Right lobe of liver (tissue), 6 donors: ENCODE data around the gene PGBD1. TPM values are rescaled to one million over a fixed set of nuclear protein-coding genes. Genes with fewer than 3 reads are reported as not detected.

ENCODE experiments used
- ATAC-seq, 4 donors: fragments of 200-7000 bp; cut with Tn5 transposase; one replicate each; pipeline ENCODE4 v1.9.1; 2020; ENCODE audit warnings: mild to moderate bottlenecking in 4 of 4, moderate library complexity in 4 of 4
- DNase-seq, 3 donors: peaks; one replicate each; pipeline ENCODE4 v3.0.0-alpha.2; 2020
- H3K27ac ChIP-seq, 3 donors: fragments of 200-600 bp; one replicate each; pipeline ENCODE4 v1.8.0; 2022
- H3K27me3 ChIP-seq, 2 donors: fragments of 200-600 bp; one replicate each; pipeline ENCODE4 v1.8.0; 2022
- H3K36me3 ChIP-seq, 4 donors: fragments of 200-600 bp; sonication (generic) in 1 of 4; one replicate each; pipeline versions ENCODE4 v1.5.1 to v1.8.0; 2017 to 2022; ENCODE audit warnings: control low read depth in 1 of 4
- H3K4me1 ChIP-seq, 4 donors: fragments of 200-600 bp; sonication (generic) in 1 of 4; one replicate each; pipeline versions ENCODE4 v1.5.1 to v1.8.0; 2017 to 2022; ENCODE audit warnings: control low read depth in 1 of 4
- H3K4me3 ChIP-seq, 3 donors: fragments of 200-600 bp; one replicate each; pipeline ENCODE4 v1.8.0; 2022
- H3K9me3 ChIP-seq, 4 donors: fragments of 200-600 bp; sonication (generic) in 1 of 4; one replicate each; pipeline versions ENCODE4 v1.5.1 to v1.8.0; 2017 to 2022; ENCODE audit warnings: control low read depth in 1 of 4
- CTCF ChIP-seq, 4 donors: fragments of 200-600 bp in 3 of 4; fragments of 450-650 bp in 1 of 4; IDR thresholded peaks; one replicate each; pipeline versions ENCODE4 v1.5.1 to v1.8.0; 2016 to 2022; ENCODE audit warnings: antibody characterized with exemption in 4 of 4, mild to moderate bottlenecking in 2 of 4
- POLR2A ChIP-seq: fragments of 450-650 bp; IDR thresholded peaks from one replicate; pipeline ENCODE4 v1.6.1; 2017; ENCODE audit warnings: antibody characterized with exemption, mild to moderate bottlenecking
- WGBS: methylation state at CpG from one replicate; pipeline ENCODE4 v1.1.6; 2018; ENCODE audit warnings: low coverage, low lambda C conversion rate; ENCODE audit not compliant: insufficient coverage; ENCODE audit errors: missing lambda C conversion rate; 5-methylcytosine and 5-hydroxymethylcytosine counted together
- intact Hi-C, 2 donors: fragments of 100-400 bp; cut with DNase I; formaldehyde crosslinking; loops; one replicate each; pipeline versions ENCODE4 v1.11.2 to v1.14.1; 2022
- small RNA-seq, 2 experiments: library from RNA; depleted of rRNA; stranded (forward); fragments of <200 nt; gene quantifications; one replicate each; pipeline ENCODE3, GENCODE V24; 2016
- total RNA-seq, 6 experiments: library from RNA; depleted of rRNA in 2 of 6; stranded (reverse); fragments of >200 nt in 2 of 6; fragmentation: NEBNext Ultra II Directional in 3 of 6; extraction: Animal tissue kit (Norgen Biotek cat#: 25700) in 3 of 6; gene quantifications; one replicate each; pipeline versions ENCODE4 v1.1.0 to v1.2.4, GENCODE V29; 2016 to 2023
- donor health status: DM: no; HTN: yes; CAD: no.
- donor health status: DM: no; HTN: no; CAD: no.
- donor health status: DM: no; HTN: no; CAD: no.
- donor health status: DM: no; HTN: yes; CAD: no.
- donor health status: DM: no; HTN: yes; CAD: no.

Gene PGBD1
- total RNA-seq, 6 experiments from 2014 or later: 1.1 to 2.0 (median 1.3) TPM

- WGBS: 29% methylated on average over 2 of the region's 2 CpGs
- intact Hi-C loops: loop anchor here in 1 of 2 donors (10.0 kb wide), 1 partner anchor 226 kb away; the partner anchor contains the start of gene ZSCAN16
- DNase-seq: no peak
- Histone ChIP-seq H3K4me3 (peak overlapping the region in 2 of 3 donors; percentile 74 to 82), H3K4me1 (peaks cover 0 to 26% (median 5%) of the 10 kb centered on the region in 4 donors), H3K27ac (peak overlapping the region in 2 of 3 donors; percentile 51 to 66), H3K27me3 (no peaks in the 10 kb centered on the region), H3K9me3 (no peaks in the 10 kb centered on the region), H3K36me3 (no peaks in the 10 kb centered on the region)
- no peak for TF ChIP-seq CTCF (IDR thresholded peaks at IDR 0.05)
- no peak for TF ChIP-seq POLR2A
- peak in 3 of 4 donors; percentile 4 to 14 (median 13) for ATAC-seq
These were observed 69.7 kb downstream of the PGBD1 start for GRCh38 chr6:28351087-28351486.

- Histone ChIP-seq H3K27ac (peak overlapping the region in 1 of 3 donors; percentile 66), H3K27me3 (no peaks in the 10 kb centered on the region), H3K4me3 (no peak overlapping the region), H3K9me3 (no peaks in the 10 kb centered on the region), H3K36me3 (no peaks in the 10 kb centered on the region), H3K4me1 (peaks cover 0 to 29% (median 5%) of the 10 kb centered on the region in 4 donors)
- WGBS: 64% methylated on average over 2 of the region's 2 CpGs
- no peak for TF ChIP-seq CTCF (IDR thresholded peaks at IDR 0.05)
- TF ChIP-seq POLR2A: no peak
- no peak for ATAC-seq
- intact Hi-C loops: loop anchor here in 1 of 2 donors (10.0 kb wide), 1 partner anchor 227 kb away; the partner anchor contains the start of gene ZSCAN16
- no peak for DNase-seq
These were observed 70.1 kb downstream of the PGBD1 start for GRCh38 chr6:28351493-28351925.

Small RNA genes within 50 kb of the gene (small RNA-seq; reads per million reads assigned to genes)
- gene AL021997.1: 0 reads per million in 2 experiments
- 0 reads per million in 2 experiments for gene AL021997.2

Other genes starting within 250 kb of the PGBD1 start
- 1 to 10 TPM in 3 of 6 experiments, under 1 TPM in 3; 0.24 to 3.0 (median 0.95) TPM for gene ZNF165, start 201.0 kb upstream of the PGBD1 start, total RNA-seq
- 1 to 10 TPM; 1.5 to 2.0 (median 1.7) TPM for gene ZSCAN16, start 157.0 kb upstream of the PGBD1 start, total RNA-seq
- gene ZKSCAN8, start 139.7 kb upstream of the PGBD1 start, total RNA-seq: 1 to 10 TPM; 5.4 to 7.2 (median 6.8) TPM
- gene ZSCAN9, start 56.3 kb upstream of the PGBD1 start, total RNA-seq: 1 to 10 TPM; 2.0 to 3.9 (median 3.3) TPM
- gene ZKSCAN4, start 29.3 kb upstream of the PGBD1 start, total RNA-seq: 1 to 10 TPM; 1.1 to 2.6 (median 2.3) TPM
- gene NKAPL, start 22.3 kb upstream of the PGBD1 start, total RNA-seq: 1 to 10 TPM in 1 of 6 experiments, under 1 TPM in 5; 0.15 to 1.0 (median 0.36) TPM
- gene ZSCAN26, start 14.4 kb upstream of the PGBD1 start, total RNA-seq: 1 to 10 TPM; 2.7 to 8.1 (median 5.3) TPM
- 1 to 10 TPM; 3.7 to 6.9 (median 4.6) TPM for gene ZSCAN31, start 54.6 kb downstream of the PGBD1 start, total RNA-seq
- 1 to 10 TPM; 1.3 to 3.8 (median 2.5) TPM for gene ZKSCAN3, start 68.4 kb downstream of the PGBD1 start, total RNA-seq
- gene ZSCAN12, start 118.2 kb downstream of the PGBD1 start, total RNA-seq: 1 to 10 TPM; 1.4 to 1.6 (median 1.5) TPM
- under 1 TPM in 5 of 6 experiments, not detected in 1; 0.25 to 0.73 (median 0.43) TPM for gene ZSCAN23, start 161.9 kb downstream of the PGBD1 start, total RNA-seq
- not detected for gene GPX6, start 234.2 kb downstream of the PGBD1 start, total RNA-seq
- gene GPX5, start 244.3 kb downstream of the PGBD1 start, total RNA-seq: not detected